HG02938 (cell line): ENCODE data around the gene TMBIM4.
A peak's percentile ranks its signal among the peaks of the same experiment; 100 is the strongest.

Experiments used
- ATAC-seq: cut with Tn5 transposase; IDR thresholded peaks from one replicate; pipeline ENCODE4 v1.9.1; 2021; ENCODE audit warnings: mild to moderate bottlenecking, moderate library complexity; ENCODE audit not compliant: unreplicated experiment

The TMBIM4 gene

GRCh38 chr12:66103016-66103913 is 66.5 kb downstream of the TMBIM4 start:
- ATAC-seq, result no peak

GRCh38 chr12:66092559-66093269 is 77.1 kb downstream of the TMBIM4 start:
- no peak for ATAC-seq

GRCh38 chr12:66090157-66090556 is 79.6 kb downstream of the TMBIM4 start:
- no peak for ATAC-seq

- ATAC-seq, result peak; percentile 83
These were observed 82.3 kb downstream of the TMBIM4 start for GRCh38 chr12:66087365-66087943.

- no peak for ATAC-seq
These were observed 83.8 kb downstream of the TMBIM4 start for GRCh38 chr12:66085998-66086397.
